Esophagus squamous epithelium (tissue), 5 donors: Measurements from ENCODE around the gene DENND6B. TPM values are rescaled to one million over a fixed set of nuclear protein-coding genes. Genes with fewer than 3 reads are reported as not detected.
A peak's percentile ranks its signal among the peaks of the same experiment; 100 is the strongest.
"Not testable (repeated sequence)": the region's sequence is repeated elsewhere in the genome, so short reads cannot be mapped to it uniquely, and the experiment has no call there.

ENCODE experiments used
- DNase-seq: peaks from one replicate; lab custom pipeline; 2025; lab: John Stamatoyannopoulos, UW
- H3K27ac ChIP-seq, 4 donors: fragments of 200-600 bp; sonication (generic); one replicate each; pipeline ENCODE4 v1.5.1; 2016 to 2019; ENCODE audit warnings: mild to moderate bottlenecking in 1 of 4
- H3K27me3 ChIP-seq, 4 donors: fragments of 200-600 bp; sonication (generic); 1 replicate in 3 of 4; 2 replicates in 1 of 4; pipeline versions ENCODE4 v1.5.1 to v1.6.0; 2017 to 2021; ENCODE audit warnings: antibody characterized with exemption in 1 of 4
- H3K36me3 ChIP-seq, 3 donors: fragments of 200-600 bp; sonication (generic); one replicate each; pipeline ENCODE4 v1.5.1; 2016 to 2019
- H3K4me1 ChIP-seq, 3 donors: fragments of 200-600 bp; sonication (generic); one replicate each; pipeline ENCODE4 v1.5.1; 2017 to 2019
- H3K4me3 ChIP-seq, 4 donors: fragments of 200-600 bp; sonication (generic); 1 replicate in 3 of 4; 2 replicates in 1 of 4; pipeline ENCODE4 v1.5.1; 2016 to 2019; ENCODE audit warnings: mild to moderate bottlenecking in 2 of 4, moderate library complexity in 1 of 4
- H3K9me3 ChIP-seq, 3 donors: fragments of 200-600 bp; sonication (generic); one replicate each; pipeline ENCODE4 v1.5.1; 2016 to 2019
- POLR2A ChIP-seq, 4 donors: fragments of 450-650 bp; IDR thresholded peaks; one replicate each; pipeline ENCODE4 v1.6.1; 2017; ENCODE audit warnings: antibody characterized with exemption in 4 of 4, mild to moderate bottlenecking in 4 of 4, moderate library complexity in 3 of 4
- WGBS, 2 donors: methylation state at CpG; one replicate each; pipeline ENCODE4 v1.1.5; 2018; 5-methylcytosine and 5-hydroxymethylcytosine counted together
- intact Hi-C: fragments of 100-400 bp; cut with DNase I; formaldehyde crosslinking; loops from one replicate; pipeline ENCODE4 v1.15.0; 2022
- total RNA-seq, 4 donors: library from RNA; depleted of rRNA; stranded (reverse); fragments of >200 nt; gene quantifications; one replicate each; pipeline ENCODE4 v1.1.0, GENCODE V29; 2016
- TF ChIP-seq, protein P1 (sequence below), 6 experiments: fragments of 450-650 bp in 4 of 6; fragments of 200-600 bp in 2 of 6; sonication (generic) in 2 of 6; IDR thresholded peaks; one replicate each; pipeline ENCODE4 v1.5.1; 2016 to 2019; ENCODE audit warnings: antibody characterized with exemption in 6 of 6, mild to moderate bottlenecking in 4 of 6, moderate library complexity in 4 of 6
- donor health status: DM: yes; HTN: yes; CAD: no.

The DENND6B gene
- total RNA-seq, 4 donors from 2014 or later: 0.88 to 3.6 (median 2.9) TPM

DNA sequence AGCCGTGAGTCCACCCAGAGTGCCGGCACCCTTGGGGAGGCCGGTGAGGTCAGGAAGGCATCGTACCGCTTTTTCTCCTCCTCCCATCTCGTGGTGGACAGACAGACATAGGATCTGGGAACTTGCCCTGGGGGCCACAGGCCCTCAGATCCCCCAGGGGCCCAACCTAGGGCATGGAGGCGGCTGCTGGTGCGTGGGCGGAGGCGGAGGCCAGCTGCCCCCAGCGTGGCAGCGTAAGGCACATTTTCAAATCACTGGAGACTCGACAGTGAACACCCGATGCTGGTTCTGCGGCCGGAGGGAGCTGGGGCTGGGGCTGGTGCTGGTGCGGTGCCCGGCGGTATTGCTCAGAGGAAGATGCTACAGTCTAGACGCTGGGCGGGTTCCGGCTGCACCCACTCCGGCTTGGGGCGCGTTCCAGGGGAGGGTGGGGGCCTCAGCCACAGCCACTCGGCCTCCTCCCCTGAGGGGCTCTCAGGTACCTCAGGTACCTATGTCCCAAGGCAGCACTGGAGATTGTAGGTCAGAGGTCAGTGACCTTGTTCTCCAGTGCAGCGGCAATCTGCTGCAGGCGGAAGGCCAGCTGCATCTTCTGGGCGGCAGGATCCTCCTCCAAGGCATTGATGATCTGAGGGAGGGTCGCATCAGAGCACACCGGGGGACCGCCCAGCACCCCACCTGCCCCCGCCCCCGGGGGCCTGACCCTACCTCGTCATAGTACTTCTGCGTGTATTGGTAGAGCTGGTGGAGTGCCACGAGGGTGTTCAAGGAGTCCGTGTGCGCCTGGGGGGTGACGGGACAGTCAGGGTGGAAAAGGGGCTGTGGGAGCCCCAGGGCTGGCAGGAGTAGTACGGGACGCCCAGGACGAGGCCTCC, 51.4 kb downstream of the DENND6B start:
- peak overlapping the region in 3 of 4 donors; percentile 32 to 65 (median 44) for H3K27ac ChIP-seq
- peaks cover 19 to 88% (median 22%) of the 10 kb centered on the region in 3 donors for H3K4me1 ChIP-seq
- 80 to 100% methylated on average over 1 to 9 of the region's 43 CpGs for WGBS, 2 donors
- intact Hi-C loops: loop anchor here (2.0 kb wide), 1 partner anchor 67 kb away; the partner anchor contains the start of gene PPP6R2
- DNase-seq: no peak
- TF ChIP-seq, protein P1, sequence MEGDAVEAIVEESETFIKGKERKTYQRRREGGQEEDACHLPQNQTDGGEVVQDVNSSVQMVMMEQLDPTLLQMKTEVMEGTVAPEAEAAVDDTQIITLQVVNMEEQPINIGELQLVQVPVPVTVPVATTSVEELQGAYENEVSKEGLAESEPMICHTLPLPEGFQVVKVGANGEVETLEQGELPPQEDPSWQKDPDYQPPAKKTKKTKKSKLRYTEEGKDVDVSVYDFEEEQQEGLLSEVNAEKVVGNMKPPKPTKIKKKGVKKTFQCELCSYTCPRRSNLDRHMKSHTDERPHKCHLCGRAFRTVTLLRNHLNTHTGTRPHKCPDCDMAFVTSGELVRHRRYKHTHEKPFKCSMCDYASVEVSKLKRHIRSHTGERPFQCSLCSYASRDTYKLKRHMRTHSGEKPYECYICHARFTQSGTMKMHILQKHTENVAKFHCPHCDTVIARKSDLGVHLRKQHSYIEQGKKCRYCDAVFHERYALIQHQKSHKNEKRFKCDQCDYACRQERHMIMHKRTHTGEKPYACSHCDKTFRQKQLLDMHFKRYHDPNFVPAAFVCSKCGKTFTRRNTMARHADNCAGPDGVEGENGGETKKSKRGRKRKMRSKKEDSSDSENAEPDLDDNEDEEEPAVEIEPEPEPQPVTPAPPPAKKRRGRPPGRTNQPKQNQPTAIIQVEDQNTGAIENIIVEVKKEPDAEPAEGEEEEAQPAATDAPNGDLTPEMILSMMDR (IDR thresholded peaks at IDR 0.05): no peak
- TF ChIP-seq POLR2A (IDR thresholded peaks at IDR 0.05): no peak
- no peak overlapping the region for H3K4me3 ChIP-seq
- peaks cover 44 to 67% (median 50%) of the 10 kb centered on the region in 3 donors for H3K36me3 ChIP-seq
- no peaks in the 10 kb centered on the region for H3K9me3 ChIP-seq
- peaks cover 0 to 11% (median 0%) of the 10 kb centered on the region in 4 donors for H3K27me3 ChIP-seq

DNA sequence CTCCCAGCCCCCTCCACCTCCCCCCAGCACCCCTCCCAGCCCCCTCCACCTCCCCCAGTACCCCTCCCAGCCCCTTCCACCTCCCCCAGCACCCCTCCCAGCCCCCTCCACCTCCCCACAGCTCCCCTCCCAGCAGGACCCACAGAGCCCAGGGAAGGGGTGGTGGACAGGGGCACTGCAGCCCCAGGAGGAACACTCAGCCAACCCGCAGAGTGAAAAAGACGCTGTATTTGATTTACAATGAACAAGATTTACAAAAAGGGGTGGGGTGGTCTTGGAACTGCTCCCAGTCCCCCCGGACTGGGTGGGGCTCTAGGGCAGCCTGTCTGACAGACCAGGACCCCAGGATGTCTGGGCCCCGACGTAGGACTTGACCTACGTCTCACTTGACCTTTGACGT, 52.0 kb downstream of the DENND6B start:
- DNase-seq: no peak
- intact Hi-C loops: no loop called here
- peaks cover 21 to 87% (median 24%) of the 10 kb centered on the region in 3 donors for H3K4me1 ChIP-seq
- TF ChIP-seq, protein P1 (IDR thresholded peaks at IDR 0.05): no peak
- TF ChIP-seq POLR2A (IDR thresholded peaks at IDR 0.05): no peak
- H3K4me3 ChIP-seq: no peak overlapping the region
- 57% methylated on average over 5 of the region's 7 CpGs; no CpG with 5 or more reads in 1 of the 2 donors for WGBS, 2 donors
- peaks cover 0 to 11% (median 0%) of the 10 kb centered on the region in 4 donors for H3K27me3 ChIP-seq
- peaks cover 38 to 61% (median 43%) of the 10 kb centered on the region in 3 donors for H3K36me3 ChIP-seq
- H3K27ac ChIP-seq: peak overlapping the region in 1 of 4 donors; percentile 17
- H3K9me3 ChIP-seq: no peaks in the 10 kb centered on the region

DNA sequence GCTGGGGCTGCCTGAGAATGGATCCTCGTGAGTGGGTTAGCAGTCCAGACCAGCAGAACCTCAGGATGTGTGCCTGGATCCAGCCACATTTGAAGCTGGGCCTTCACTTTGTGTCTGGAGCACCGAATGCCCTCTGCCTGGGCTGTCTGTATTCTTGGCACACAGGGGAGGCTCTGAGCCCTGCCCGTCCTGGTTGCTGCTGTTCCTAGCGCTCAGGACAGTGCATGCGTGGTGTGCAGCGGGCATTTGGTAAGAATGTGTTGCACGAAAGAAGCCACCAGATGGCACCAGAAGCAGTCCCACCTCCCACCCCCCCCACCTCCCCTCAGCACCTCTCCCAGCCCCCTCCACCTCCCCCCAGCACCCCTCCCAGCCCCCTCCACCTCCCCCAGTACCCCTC, 52.5 kb downstream of the DENND6B start:
- intact Hi-C loops: no loop called here
- no peak overlapping the region for H3K4me3 ChIP-seq
- H3K36me3 ChIP-seq: peaks cover 34 to 56% (median 39%) of the 10 kb centered on the region in 3 donors
- TF ChIP-seq, protein P1 (IDR thresholded peaks at IDR 0.05): peak in 4 of 6 experiments; percentile 17 to 41 (median 30)
- TF ChIP-seq POLR2A (IDR thresholded peaks at IDR 0.05): no peak
- H3K4me1 ChIP-seq: peaks cover 21 to 87% (median 29%) of the 10 kb centered on the region in 3 donors
- WGBS, 2 donors: 35% methylated on average over 6 of the region's 7 CpGs; no CpG with 5 or more reads in 1 of the 2 donors
- H3K9me3 ChIP-seq: no peaks in the 10 kb centered on the region
- DNase-seq: no peak
- peaks cover 0 to 11% (median 0%) of the 10 kb centered on the region in 4 donors for H3K27me3 ChIP-seq
- H3K27ac ChIP-seq: peak overlapping the region in 1 of 4 donors; percentile 29

DNA sequence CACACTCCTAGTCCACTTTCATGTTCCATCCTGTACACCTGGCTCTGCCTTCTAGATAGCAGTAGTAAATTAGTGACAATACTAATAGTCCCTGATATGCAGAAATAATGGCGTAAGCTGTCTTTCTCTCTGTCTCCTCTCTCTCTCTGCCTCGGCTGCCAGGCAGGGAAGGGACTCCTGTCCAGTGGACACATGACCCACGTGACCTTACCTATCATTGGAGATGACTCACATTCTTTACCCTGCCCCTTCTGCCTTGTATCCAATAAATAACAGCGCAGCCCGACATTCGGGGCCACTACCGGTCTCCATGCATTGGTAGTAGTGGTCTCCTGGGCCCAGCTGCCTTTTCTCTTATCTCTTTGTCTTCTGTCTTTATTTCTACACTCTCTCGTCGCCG, 53.0 kb downstream of the DENND6B start:
- Histone ChIP-seq H3K4me1 (peaks cover 22 to 87% (median 33%) of the 10 kb centered on the region in 3 donors), H3K36me3 (peaks cover 32 to 51% (median 33%) of the 10 kb centered on the region in 3 donors), H3K27ac (peak overlapping the region in 1 of 4 donors; percentile 29), H3K27me3 (peaks cover 0 to 11% (median 0%) of the 10 kb centered on the region in 4 donors)
- H3K9me3 ChIP-seq, DNase-seq, H3K4me3 ChIP-seq, intact Hi-C loops: not testable (repeated sequence)
- 79 to 84% methylated on average over 7 to 10 of the region's 10 CpGs for WGBS, 2 donors

DNA sequence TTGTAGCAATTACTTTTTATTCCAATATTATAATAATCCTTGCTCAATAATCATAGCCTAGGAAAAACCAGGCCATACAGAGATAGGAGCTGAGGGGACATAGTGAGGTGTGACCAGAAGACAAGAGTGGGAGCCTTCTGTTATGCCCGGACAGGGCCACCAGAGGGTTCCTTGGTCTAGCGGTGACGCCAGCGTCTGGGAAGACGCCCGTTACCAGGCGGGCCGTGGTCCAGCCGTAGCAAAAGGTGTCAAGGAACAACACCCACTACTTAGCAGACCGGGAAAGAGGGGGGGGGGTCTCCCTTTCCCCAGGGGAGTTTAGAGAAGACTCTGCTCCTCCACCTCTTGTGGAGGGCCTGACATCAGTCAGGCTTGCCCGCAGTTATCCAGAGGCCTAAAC, 53.5 kb downstream of the DENND6B start:
- H3K4me3 ChIP-seq, H3K27ac ChIP-seq, intact Hi-C loops, DNase-seq, H3K9me3 ChIP-seq: not testable (repeated sequence)
- H3K4me1 ChIP-seq: peaks cover 26 to 87% (median 37%) of the 10 kb centered on the region in 3 donors
- H3K27me3 ChIP-seq: peaks cover 0 to 11% (median 0%) of the 10 kb centered on the region in 4 donors
- peaks cover 28 to 47% (median 29%) of the 10 kb centered on the region in 3 donors for H3K36me3 ChIP-seq
- 75% methylated on average over 1 of the region's 11 CpGs; no CpG with 5 or more reads in 1 of the 2 donors for WGBS, 2 donors
